ENCODE results near the gene NXPH2.

NXPH2 gene

GRCh38 chr2:138630164-138630563, 150.0 kb downstream of the NXPH2 start:
- DNase-seq: no peak

- DNase-seq: no peak
These were observed 154.0 kb downstream of the NXPH2 start for GRCh38 chr2:138626148-138626547.

GRCh38 chr2:138622613-138623012, 157.6 kb downstream of the NXPH2 start:
- DNase-seq: no peak

- no peak for DNase-seq
These were observed 159.1 kb downstream of the NXPH2 start for GRCh38 chr2:138621139-138621538.

- no peak for DNase-seq
These were observed 159.8 kb downstream of the NXPH2 start for GRCh38 chr2:138620431-138620830.
